ENCODE data around the gene CMIP.
"Not testable (repeated sequence)": the region's sequence is repeated elsewhere in the genome, so short reads cannot be mapped to it uniquely, and the experiment has no call there.

CMIP gene

GRCh38 chr16:81686391-81687130, 242.0 kb downstream of the CMIP start:
- no peak overlapping the region for H3K14ac ChIP-seq (ENCODE audit: low read length)
- no peak overlapping the region for H4K8ac ChIP-seq (ENCODE audit: low read depth, low read length)
- H3K79me1 ChIP-seq (ENCODE audit: low read length), result no peaks in the 10 kb centered on the region
- no peak overlapping the region for H3K27ac ChIP-seq (ENCODE audit: low read depth, low read length)
- no peak overlapping the region for H2AK5ac ChIP-seq (ENCODE audit: low read length)
- H2BK120ac ChIP-seq (ENCODE audit: insufficient read depth, low read length, poor library complexity), result no peak overlapping the region
- H3K79me2 ChIP-seq (ENCODE audit: control insufficient read depth, insufficient read depth, low read length, poor library complexity), result peaks cover 2% of the 10 kb centered on the region
- no peak overlapping the region for H3K23ac ChIP-seq (ENCODE audit: low read length)
- H3K18ac ChIP-seq (ENCODE audit: low read length), result no peak overlapping the region
- H3K4ac ChIP-seq (ENCODE audit: low read depth, low read length), result no peak overlapping the region
- no peak overlapping the region for H4K91ac ChIP-seq (ENCODE audit: low read depth, low read length)
- no peaks in the 10 kb centered on the region for H3K4me1 ChIP-seq (ENCODE audit: control insufficient read depth in 1 of 2, insufficient read depth in 2 of 2, low read length in 2 of 2)
- peak; percentile 60 to 67 for DNase-seq
- H2AFZ ChIP-seq (ENCODE audit: insufficient read depth, low read length, poor library complexity), result no peak overlapping the region
- no peak overlapping the region for H3K4me3 ChIP-seq (ENCODE audit: low read depth, low read length)
- H4K12ac ChIP-seq (ENCODE audit: low read depth, low read length), result no peak overlapping the region
- peaks cover 29 to 31% of the 10 kb centered on the region in 2 experiments for H3K36me3 ChIP-seq (ENCODE audit: control insufficient read depth in 1 of 2, insufficient read depth in 2 of 2, low read length in 2 of 2)
- H2BK5ac ChIP-seq (ENCODE audit: low read depth, low read length, poor library complexity), result no peak overlapping the region
- H2BK12ac ChIP-seq (ENCODE audit: low read length), result no peak overlapping the region
- H3K4me2 ChIP-seq (ENCODE audit: low read length), result no peak overlapping the region
- no CpG with 5 or more reads among the region's 24 CpGs for WGBS (ENCODE audit: extremely low coverage, insufficient coverage, insufficient read length)
- no peak overlapping the region for H3K9ac ChIP-seq (ENCODE audit: low read length)
- H3K9me3 ChIP-seq (ENCODE audit: insufficient read depth, low read depth, low read length), result no peaks in the 10 kb centered on the region
- no peaks in the 10 kb centered on the region for H3K27me3 ChIP-seq (ENCODE audit: insufficient read depth, low read length)

DNA sequence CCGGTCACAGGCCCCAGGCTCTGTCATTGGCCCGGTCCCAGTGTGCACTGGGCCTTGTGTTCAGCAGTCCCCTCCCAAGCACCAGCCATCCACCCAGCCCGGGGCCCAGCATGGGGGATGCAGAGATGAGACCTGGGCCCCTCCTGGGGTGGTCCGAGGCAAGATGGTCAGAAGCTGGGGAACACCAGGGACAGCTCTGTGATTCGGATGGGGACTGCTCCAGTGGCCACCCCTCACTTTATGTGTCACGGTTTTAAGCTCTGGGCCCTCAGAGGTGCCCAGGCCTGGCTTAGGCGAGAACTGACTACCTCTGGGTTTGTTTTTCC, 242.5 kb downstream of the CMIP start:
- peaks cover 34 to 36% of the 10 kb centered on the region in 2 experiments for H3K36me3 ChIP-seq (ENCODE audit: control insufficient read depth in 1 of 2, insufficient read depth in 2 of 2, low read length in 2 of 2)

DNA sequence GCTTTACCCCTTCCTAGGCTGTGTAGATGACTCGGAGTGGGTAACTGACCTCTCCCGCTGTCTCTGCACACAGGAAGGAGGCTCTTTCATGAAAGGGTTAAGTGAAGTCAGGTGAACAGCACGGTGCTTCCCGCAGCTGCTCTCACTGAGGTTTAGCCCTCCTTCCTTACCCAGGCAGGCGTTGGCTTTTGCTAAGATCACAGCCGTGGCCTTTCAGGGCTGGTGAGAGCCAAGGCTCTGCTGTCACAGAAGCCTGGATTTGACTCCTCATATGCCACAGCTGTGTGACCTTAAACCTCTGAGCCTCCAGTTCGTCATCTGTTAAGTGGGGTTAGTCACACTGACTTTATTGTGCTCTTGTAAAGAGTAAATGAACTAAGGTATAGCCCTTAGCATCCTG, 243.6 kb downstream of the CMIP start:
- Histone ChIP-seq H3K36me3 (ENCODE audit: control insufficient read depth in 1 of 2, insufficient read depth in 2 of 2, low read length in 2 of 2) (peaks cover 41 to 43% of the 10 kb centered on the region in 2 experiments), H2BK120ac (ENCODE audit: insufficient read depth, low read length, poor library complexity) (no peak overlapping the region), H3K23ac (ENCODE audit: low read length) (no peak overlapping the region), H3K27ac (ENCODE audit: low read depth, low read length) (no peak overlapping the region), H3K4me1 (ENCODE audit: control insufficient read depth in 1 of 2, insufficient read depth in 2 of 2, low read length in 2 of 2) (peaks cover 0 to 5% of the 10 kb centered on the region in 2 experiments), H3K18ac (ENCODE audit: low read length) (no peak overlapping the region), H4K12ac (ENCODE audit: low read depth, low read length) (no peak overlapping the region), H3K4ac (ENCODE audit: low read depth, low read length) (no peak overlapping the region), H3K79me1 (ENCODE audit: low read length) (peaks cover 2% of the 10 kb centered on the region), H3K14ac (ENCODE audit: low read length) (no peak overlapping the region), H2AK5ac (ENCODE audit: low read length) (no peak overlapping the region), H3K9ac (ENCODE audit: low read length) (no peak overlapping the region), H3K9me3 (ENCODE audit: insufficient read depth, low read depth, low read length) (peaks cover 4% of the 10 kb centered on the region), H2AFZ (ENCODE audit: insufficient read depth, low read length, poor library complexity) (no peak overlapping the region), H3K4me3 (ENCODE audit: low read depth, low read length) (no peak overlapping the region), H4K91ac (ENCODE audit: low read depth, low read length) (no peak overlapping the region), H3K27me3 (ENCODE audit: insufficient read depth, low read length) (no peaks in the 10 kb centered on the region), H4K8ac (ENCODE audit: low read depth, low read length) (no peak overlapping the region), H3K79me2 (ENCODE audit: control insufficient read depth, insufficient read depth, low read length, poor library complexity) (peaks cover 2% of the 10 kb centered on the region), H2BK5ac (ENCODE audit: low read depth, low read length, poor library complexity) (no peak overlapping the region), H2BK12ac (ENCODE audit: low read length) (no peak overlapping the region), H3K4me2 (ENCODE audit: low read length) (no peak overlapping the region)
- no peak for DNase-seq
- no CpG with 5 or more reads among the region's 7 CpGs for WGBS (ENCODE audit: extremely low coverage, insufficient coverage, insufficient read length)

More for the DNA sequence above, 242.5 kb downstream of the CMIP start:
- Histone ChIP-seq H3K79me2 (ENCODE audit: control insufficient read depth, insufficient read depth, low read length, poor library complexity) (peaks cover 2% of the 10 kb centered on the region), H4K91ac (ENCODE audit: low read depth, low read length) (no peak overlapping the region), H3K9me3 (ENCODE audit: insufficient read depth, low read depth, low read length) (peaks cover 2% of the 10 kb centered on the region), H3K23ac (ENCODE audit: low read length) (no peak overlapping the region), H3K9ac (ENCODE audit: low read length) (no peak overlapping the region), H3K14ac (ENCODE audit: low read length) (no peak overlapping the region), H3K18ac (ENCODE audit: low read length) (no peak overlapping the region), H3K4me2 (ENCODE audit: low read length) (no peak overlapping the region), H4K12ac (ENCODE audit: low read depth, low read length) (no peak overlapping the region), H3K4me3 (ENCODE audit: low read depth, low read length) (no peak overlapping the region), H3K27me3 (ENCODE audit: insufficient read depth, low read length) (no peaks in the 10 kb centered on the region), H2BK5ac (ENCODE audit: low read depth, low read length, poor library complexity) (no peak overlapping the region), H4K8ac (ENCODE audit: low read depth, low read length) (no peak overlapping the region), H2AFZ (ENCODE audit: insufficient read depth, low read length, poor library complexity) (no peak overlapping the region), H2BK12ac (ENCODE audit: low read length) (no peak overlapping the region), H2AK5ac (ENCODE audit: low read length) (no peak overlapping the region), H3K4me1 (ENCODE audit: control insufficient read depth in 1 of 2, insufficient read depth in 2 of 2, low read length in 2 of 2) (peaks cover 0 to 2% of the 10 kb centered on the region in 2 experiments), H3K27ac (ENCODE audit: low read depth, low read length) (no peak overlapping the region), H2BK120ac (ENCODE audit: insufficient read depth, low read length, poor library complexity) (no peak overlapping the region), H3K79me1 (ENCODE audit: low read length) (no peaks in the 10 kb centered on the region), H3K4ac (ENCODE audit: low read depth, low read length) (no peak overlapping the region)
- no peak for DNase-seq
- no CpG with 5 or more reads among the region's 7 CpGs for WGBS (ENCODE audit: extremely low coverage, insufficient coverage, insufficient read length)

DNA sequence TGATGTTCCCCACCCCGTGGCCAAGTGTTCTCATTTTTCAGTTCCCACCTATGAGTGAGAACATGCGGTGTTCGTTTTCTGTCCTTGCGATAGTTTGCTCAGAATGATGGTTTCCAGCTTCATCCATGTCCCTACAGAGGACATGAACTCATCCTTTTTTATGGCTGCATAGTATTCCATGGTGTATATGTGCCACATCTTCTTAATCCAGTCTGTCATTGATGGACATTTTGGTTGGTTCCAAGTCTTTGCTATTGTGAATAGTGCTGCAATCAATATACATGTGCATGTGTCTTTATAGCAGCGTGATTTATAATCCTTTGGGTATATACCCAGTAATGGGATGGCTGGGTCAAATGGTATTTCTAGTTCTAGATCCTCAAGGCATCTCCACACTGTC, 244.2 kb downstream of the CMIP start:
- no CpG with 5 or more reads among the region's 5 CpGs for WGBS (ENCODE audit: extremely low coverage, insufficient coverage, insufficient read length)
- not testable (repeated sequence) for DNase-seq

More for the DNA sequence above, 244.2 kb downstream of the CMIP start:
- H3K9me3 ChIP-seq (ENCODE audit: insufficient read depth, low read depth, low read length); H3K23ac ChIP-seq (ENCODE audit: low read length); H2BK120ac ChIP-seq (ENCODE audit: insufficient read depth, low read length, poor library complexity); H4K8ac ChIP-seq (ENCODE audit: low read depth, low read length); H4K12ac ChIP-seq (ENCODE audit: low read depth, low read length); H3K79me1 ChIP-seq (ENCODE audit: low read length); H3K4me1 ChIP-seq (ENCODE audit: control insufficient read depth in 1 of 2, insufficient read depth in 2 of 2, low read length in 2 of 2); H3K18ac ChIP-seq (ENCODE audit: low read length); H3K4me3 ChIP-seq (ENCODE audit: low read depth, low read length); H3K27ac ChIP-seq (ENCODE audit: low read depth, low read length); H3K9ac ChIP-seq (ENCODE audit: low read length); H2AK5ac ChIP-seq (ENCODE audit: low read length); H2BK12ac ChIP-seq (ENCODE audit: low read length); H3K14ac ChIP-seq (ENCODE audit: low read length); H2BK5ac ChIP-seq (ENCODE audit: low read depth, low read length, poor library complexity); H3K4ac ChIP-seq (ENCODE audit: low read depth, low read length); H3K4me2 ChIP-seq (ENCODE audit: low read length); H3K27me3 ChIP-seq (ENCODE audit: insufficient read depth, low read length); H2AFZ ChIP-seq (ENCODE audit: insufficient read depth, low read length, poor library complexity); H4K91ac ChIP-seq (ENCODE audit: low read depth, low read length); H3K79me2 ChIP-seq (ENCODE audit: control insufficient read depth, insufficient read depth, low read length, poor library complexity): not testable (repeated sequence)
- H3K36me3 ChIP-seq (ENCODE audit: control insufficient read depth in 1 of 2, insufficient read depth in 2 of 2, low read length in 2 of 2), result peaks cover 47 to 50% of the 10 kb centered on the region in 2 experiments

All from trophoblast cell (in vitro differentiated cells and primary cell).